GM19043 (cell line): ENCODE data around the gene ANKLE1.

Experiments used
- ATAC-seq: cut with Tn5 transposase; IDR thresholded peaks from one replicate; pipeline ENCODE4 v1.9.1; 2021; ENCODE audit warnings: low read depth; ENCODE audit not compliant: unreplicated experiment

Gene ANKLE1, protein sequence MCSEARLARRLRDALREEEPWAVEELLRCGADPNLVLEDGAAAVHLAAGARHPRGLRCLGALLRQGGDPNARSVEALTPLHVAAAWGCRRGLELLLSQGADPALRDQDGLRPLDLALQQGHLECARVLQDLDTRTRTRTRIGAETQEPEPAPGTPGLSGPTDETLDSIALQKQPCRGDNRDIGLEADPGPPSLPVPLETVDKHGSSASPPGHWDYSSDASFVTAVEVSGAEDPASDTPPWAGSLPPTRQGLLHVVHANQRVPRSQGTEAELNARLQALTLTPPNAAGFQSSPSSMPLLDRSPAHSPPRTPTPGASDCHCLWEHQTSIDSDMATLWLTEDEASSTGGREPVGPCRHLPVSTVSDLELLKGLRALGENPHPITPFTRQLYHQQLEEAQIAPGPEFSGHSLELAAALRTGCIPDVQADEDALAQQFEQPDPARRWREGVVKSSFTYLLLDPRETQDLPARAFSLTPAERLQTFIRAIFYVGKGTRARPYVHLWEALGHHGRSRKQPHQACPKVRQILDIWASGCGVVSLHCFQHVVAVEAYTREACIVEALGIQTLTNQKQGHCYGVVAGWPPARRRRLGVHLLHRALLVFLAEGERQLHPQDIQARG

DNA sequence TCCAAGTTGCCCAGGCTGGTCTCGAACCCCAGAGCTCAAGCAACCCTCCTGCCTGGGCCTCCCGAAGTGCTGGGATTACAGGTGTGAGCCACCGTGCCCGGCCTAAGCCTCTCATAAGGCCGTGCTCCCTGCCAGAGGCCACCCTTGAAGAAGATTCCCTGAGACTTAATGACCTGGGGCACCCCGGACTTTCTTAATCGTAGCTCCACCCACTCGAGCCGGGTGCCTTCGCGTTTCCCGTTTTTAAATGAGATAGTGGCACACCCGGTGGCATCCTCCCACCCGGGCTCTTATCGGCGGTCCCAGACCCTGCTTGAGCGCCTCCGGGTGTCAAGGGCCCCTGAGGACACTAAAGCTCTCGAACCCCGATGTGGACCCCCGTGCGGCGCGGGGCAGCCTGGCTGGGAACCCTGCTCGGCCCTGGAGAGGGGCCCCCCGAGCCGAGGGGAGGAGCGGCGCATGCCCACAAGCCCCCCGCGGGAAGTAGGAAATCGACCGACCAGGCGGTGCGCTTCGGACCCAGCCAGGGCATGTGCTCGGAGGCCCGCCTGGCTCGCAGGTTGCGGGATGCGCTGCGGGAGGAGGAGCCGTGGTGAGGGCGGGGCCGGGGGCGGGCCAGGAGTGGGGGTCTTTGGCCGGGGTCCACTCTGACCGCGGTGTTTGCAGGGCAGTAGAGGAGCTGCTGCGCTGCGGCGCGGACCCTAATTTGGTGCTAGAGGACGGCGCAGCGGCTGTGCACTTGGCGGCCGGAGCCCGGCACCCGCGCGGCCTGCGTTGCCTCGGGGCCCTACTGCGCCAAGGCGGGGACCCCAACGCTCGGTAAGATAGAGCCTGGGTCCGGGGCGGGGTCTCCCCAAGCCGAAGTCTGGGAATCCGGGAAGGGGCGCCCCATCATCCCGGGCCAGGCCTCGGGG is at the start of gene ANKLE1:
Gene ANKLE1, plus strand, starts transcription at position 511 of the 914 bp plus-strand sequence. Its CDS starts 20 bp downstream, at position 531.
- ATAC-seq = no peak

DNA sequence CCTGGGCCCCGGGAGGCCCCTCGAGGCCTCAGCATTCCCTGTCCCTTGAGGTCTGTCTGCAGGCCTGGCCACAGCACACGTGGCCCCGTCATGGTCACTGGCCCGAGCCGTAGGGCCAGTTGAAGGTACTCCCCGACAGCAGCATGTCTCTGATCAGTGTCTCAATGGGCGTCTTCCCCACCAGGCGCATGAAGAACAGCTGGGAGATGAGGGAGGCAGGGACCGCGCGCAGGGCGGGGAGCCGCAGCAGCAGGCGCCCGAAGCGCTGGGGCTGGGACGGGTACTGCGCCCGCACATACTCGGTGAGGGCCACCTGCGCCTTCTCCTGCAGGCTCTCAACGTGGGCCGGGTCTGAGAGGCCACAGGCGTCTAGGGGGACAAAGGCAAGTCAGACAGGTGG is 49.4 kb upstream of the ANKLE1 start:
- no peak for ATAC-seq

DNA sequence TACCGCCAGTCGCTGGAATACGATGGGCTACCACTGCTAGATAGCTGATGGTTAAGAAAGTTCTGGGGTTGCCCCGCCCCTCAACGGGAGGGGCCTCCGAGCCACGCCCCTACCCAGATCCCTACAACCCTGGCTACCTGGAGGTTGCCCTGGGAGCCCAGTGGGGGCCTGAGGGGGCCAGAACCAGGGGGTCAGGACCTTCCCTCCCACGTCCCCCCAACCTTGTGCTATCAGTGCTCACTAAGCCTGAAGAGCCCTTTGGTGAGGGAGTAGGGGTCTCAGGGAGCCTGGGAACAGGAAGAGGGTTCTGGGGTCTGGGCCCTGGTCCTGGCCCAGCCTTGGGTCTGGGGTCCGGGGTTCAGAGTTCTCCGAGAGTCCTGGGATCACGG is 46.8 kb upstream of the ANKLE1 start:
- ATAC-seq = peak; percentile 72

DNA sequence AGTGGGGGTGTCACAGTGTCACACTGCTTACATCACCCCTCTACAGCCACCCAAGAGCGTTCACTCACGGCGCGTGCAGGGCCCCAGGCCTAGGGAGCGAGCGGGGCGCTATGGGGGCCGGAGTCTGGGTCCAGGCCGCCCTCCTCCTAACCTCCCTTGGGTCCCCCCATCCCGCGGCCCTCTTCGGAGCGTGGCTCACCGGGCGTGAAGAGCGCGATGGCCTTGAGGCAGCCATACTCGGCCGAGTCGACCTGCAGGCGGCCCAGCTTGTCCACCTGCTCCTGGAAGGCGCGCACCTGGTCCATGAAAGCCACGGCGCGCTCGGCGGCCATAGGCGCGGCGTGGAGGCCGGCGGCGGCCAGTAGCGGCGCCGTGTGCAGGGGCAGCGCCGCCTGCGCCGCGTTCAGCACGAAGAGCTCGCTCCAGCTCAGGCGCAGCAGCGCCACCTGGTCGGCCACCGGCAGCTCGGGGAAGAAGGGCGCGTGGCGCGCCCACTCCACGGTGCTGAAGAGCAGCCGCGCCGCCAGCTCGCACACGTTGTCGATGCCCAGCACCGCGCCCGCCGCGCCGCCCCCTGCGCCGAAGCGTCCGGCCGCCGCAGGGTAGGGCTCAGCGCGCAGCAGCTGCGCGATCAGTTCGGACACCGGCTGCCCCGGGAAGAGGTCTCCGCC is 46.3 kb upstream of the ANKLE1 start:
- no peak for ATAC-seq

DNA sequence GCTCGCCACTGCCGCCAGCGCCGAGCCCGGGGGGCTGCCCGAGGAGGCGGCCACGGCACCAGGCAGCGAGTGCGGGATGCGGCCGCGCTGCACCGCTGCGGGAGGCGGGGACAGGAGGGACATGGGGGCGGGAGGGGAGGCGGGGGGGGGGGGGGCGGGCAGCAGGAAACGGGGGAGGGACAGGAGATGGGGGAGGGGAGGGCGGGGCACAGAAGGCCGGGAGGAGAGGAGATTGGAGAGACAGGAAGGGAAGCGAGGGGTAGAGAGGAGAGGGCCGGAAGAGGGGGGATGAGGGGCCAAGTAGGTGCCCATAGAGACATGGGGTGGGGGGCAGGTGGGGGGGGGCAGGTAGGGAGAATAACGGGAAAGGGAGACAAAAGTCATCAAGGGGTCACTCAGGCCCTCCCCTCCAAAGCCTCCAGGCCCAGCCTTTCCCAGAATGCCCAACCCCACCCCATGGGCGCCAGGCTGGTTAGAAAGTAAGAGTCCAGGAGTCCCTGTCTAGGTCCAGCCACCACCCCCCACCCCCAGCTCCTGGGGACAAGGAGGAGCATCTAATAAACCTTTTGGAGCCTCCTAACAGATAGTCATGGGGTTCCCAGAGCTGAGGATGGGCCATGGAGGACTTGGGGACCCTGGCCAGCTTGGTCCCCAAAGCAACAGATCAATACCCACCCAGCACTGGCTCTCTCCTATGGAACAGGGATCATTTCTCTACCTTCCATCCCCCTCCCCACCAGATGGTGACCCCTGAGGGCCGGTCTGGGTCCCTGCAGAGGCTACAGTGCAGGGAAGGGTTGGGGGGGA is 45.5 kb upstream of the ANKLE1 start:
- no peak for ATAC-seq

DNA sequence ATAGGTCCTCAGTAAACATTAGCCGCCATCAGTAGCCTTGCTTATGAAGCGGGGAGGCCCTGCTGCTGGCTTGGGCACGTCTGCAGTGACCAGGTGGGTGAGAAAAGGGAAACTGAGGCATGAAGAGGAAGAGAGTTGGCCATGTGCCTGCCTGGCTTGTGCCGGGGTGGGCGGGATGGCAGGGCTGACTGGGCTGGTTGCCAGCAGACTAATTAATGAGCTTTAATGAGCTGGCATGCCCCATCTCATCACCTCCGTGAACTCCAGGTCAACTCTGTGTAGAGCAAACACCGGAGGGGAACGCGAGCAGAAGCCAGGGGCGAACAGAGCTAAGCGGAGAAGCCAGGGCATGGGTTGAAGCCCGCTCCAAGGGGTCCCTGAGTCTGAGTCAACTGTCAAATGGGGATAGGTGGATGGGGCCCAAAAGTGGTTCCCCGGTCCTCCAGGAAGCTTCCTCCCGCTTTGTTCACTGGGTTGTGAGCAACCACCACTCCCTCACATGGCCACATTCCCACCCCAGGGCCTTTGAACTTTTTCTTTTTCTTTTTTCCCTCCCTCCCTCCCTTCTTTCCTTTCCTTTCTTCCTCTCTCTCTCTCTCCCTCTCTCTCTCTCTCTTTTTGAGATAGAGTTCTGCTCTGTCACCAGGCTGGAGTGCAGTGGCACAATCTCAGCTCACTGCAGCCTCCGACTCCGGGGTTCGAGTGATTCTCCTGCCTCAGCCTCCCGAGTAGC is 44.7 kb upstream of the ANKLE1 start:
- no peak for ATAC-seq

DNA sequence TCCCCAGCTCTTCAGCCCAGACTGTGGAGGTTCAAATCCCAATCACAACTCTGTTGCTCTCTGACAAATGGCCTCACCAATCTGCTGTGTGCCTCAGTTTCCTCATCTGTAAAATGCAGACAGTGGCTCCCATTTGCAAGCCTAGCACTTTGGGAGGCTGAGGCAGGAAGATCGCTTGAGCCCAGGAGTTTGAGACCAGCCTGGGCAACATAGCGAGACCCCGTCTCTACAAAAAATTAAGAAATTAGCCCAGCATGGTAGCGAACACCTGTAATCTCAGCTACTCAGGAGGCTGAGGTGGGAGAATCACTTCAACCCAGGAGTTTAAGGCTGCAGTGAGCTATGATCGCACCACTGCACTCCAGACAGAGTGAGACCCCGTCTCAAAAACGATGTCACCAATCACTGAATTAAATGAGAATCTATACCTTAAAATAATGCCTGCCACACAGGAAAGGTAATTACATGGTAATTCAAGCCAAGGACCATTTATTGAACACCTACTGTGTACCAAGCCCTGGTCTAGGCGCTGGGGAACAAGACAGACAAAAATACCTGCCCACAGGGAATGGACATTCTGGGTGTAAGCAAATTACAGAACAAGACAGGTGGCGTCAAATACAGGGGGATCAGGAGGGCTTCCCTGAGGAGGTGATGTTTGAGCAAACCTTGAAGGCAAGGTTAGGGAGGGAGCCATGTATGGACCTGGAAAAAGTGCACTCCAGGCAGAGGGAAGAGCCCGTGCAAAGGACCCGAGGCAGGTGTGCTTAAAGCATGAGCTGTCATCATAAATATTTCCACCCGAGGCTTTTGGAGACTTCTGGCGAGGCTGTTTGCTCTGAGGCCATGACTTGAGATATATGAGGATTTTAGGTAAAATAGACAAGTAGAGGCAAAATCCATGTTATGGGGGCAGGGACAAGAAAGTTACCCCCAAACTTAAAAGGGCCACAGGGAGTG is 43.7 kb upstream of the ANKLE1 start:
- no peak for ATAC-seq

DNA sequence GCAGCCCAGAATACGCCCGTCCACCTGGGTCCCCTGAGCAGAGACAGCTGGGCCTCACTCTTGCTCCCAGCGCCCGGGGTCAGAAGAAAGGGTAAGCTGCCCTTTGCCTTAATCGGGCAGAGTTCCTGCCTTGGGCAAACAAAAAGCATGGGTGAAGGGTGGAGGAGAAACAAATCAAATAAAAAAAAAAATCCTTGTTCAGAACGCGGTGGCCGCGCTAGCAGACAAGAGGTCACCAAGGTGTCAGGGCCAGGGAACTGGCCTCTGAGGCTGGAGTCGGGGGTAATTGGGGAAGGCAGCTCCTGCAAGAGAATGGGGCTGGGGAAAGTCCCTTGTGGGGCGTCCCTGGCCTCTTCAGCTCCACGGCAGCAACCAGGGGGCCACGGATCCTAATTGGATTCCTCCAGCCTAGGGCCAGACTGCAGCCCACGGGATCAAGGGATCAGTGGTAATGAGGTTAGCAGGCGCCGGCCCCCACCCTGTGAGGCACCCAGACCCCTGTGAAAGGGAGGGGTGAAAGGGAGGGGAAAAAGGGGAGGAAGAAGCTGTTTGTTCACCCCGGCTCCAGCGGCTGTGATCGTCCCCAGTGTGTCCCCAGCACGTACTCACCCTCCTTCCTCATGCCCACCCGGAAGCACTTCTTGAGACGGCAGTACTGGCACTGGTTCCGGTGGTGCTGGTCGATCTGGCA is 41.5 kb upstream of the ANKLE1 start:
- ATAC-seq = no peak

DNA sequence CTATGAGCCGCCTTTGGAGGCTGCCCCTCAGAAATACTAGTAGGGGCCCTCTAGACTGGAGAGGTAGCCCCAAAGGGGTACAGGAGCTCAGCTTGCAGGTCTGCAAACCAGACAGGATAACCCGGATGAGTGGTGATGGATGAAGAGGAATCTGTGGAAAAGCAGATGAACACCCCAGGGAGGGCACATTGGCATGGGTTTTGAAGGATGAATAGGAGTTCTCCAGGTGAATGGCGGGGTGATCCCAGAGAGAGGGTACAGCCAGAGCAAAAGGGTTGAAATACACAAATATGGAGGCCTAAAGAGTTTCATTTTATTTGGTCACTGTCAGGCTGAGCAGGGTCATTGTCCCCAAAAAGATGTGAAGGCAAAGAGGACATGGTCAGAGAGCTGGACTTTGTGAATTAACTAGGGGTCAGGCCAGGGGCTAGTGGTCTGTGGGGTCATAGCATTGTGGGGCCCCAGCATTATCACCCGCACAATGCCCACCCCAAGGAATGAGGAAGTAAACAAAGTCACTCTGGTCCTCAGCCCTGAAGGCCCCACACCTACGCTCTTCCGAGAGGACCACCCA is 40.8 kb upstream of the ANKLE1 start:
- ATAC-seq = no peak

DNA sequence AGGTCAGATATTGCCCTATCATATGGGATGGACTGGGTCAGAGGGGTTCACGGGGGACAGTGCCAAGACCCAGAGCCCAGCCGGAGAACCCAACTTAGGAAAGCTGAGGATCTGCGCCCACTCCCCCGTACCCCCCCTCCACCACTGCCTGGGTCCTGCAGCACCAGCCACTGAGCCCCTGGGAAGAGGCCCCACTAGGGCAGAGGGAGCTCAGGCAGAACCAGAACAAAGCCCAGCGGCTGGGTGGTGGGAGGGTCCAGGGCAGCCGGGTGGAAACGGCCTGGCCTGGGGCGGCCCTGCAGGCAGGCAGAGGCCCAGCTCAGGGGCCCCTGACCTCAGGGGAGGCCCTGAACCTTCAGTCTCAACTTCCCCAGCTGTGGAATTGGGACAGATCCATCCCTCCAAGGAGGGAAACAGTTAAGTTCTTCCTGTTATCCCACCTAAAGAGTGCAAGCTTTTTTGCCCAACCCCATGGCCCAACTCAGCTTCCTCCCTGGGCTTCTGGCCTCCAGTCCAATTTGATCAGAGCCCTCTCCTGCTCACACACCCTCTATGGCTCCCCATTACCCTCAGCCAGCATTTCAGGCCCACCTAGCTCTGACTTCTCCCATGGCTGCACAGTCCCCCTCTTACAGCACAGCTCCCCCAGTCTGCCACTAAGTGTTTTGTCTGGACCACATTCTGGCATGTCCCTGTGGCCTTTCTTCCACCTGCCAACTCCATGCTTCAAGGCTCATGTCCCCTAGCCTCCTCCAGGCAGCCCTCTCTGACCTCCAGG is 39.1 kb upstream of the ANKLE1 start:
- no peak for ATAC-seq

DNA sequence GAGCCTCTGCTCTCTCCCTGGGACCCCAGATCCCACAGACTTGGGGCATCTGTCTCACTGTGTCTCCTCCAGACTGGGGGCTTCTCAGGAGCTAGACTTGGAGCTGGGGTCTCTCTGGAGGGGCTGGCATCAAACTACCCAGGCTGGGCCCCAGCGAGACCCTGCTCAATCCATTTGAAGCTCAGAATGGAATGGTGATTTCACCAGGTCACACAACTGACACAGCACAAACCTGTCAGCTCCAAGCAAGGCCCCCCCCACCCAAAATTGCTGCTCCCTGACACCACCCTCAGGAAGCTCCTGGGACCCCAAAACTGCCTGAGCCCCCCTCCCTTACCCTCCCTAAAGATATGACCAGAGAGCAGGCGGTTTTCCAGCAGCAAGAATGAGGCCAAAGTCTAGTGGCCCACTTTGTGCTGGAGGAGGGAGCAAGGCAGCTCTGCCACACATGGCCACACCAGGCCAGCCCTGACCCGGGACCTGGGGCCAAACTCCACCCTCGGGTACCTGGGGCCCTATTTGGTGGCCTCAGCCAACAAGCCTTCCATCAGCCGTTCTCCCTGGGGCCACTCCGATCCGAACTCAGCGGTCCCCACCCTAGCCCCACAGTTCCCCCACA is 38.4 kb upstream of the ANKLE1 start:
- no peak for ATAC-seq

DNA sequence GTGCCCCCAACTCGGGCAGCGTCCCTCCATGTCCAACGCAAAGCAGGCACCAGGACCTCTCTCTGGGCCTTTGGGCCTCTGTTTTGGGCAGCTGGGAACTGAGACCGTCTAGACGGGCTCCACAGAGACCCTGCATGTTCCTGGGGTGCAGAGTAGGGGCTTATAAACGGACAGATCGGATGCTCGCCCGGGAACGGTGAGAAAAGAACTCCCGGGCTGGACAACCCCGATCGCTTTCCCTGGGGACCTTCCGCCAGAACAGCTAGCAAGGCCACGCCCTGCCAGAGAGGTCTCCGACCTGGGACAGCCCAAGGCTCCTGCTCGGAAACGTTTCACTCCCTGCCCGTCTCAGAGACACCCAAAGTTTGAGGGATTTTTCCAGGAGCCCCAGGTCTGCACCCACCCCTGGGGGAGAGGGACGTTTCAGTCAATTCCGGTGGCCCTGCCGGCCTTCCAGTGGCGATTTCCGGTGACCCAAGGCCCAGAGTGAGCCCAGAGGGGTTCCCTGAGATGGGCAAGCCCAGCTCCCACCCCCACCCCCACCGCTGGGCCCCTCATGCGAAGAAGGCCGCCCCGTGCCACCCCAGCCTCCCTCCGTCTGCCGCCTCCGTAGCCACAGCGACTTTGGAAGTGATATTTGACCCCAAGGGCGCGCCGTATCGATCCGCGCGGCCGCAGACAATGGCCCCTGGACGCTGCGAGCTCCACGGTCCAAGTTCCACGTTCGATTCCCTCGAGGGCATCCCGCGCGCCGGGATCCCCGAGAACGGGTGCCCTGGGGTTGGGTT is 37.7 kb upstream of the ANKLE1 start:
- ATAC-seq = no peak

DNA sequence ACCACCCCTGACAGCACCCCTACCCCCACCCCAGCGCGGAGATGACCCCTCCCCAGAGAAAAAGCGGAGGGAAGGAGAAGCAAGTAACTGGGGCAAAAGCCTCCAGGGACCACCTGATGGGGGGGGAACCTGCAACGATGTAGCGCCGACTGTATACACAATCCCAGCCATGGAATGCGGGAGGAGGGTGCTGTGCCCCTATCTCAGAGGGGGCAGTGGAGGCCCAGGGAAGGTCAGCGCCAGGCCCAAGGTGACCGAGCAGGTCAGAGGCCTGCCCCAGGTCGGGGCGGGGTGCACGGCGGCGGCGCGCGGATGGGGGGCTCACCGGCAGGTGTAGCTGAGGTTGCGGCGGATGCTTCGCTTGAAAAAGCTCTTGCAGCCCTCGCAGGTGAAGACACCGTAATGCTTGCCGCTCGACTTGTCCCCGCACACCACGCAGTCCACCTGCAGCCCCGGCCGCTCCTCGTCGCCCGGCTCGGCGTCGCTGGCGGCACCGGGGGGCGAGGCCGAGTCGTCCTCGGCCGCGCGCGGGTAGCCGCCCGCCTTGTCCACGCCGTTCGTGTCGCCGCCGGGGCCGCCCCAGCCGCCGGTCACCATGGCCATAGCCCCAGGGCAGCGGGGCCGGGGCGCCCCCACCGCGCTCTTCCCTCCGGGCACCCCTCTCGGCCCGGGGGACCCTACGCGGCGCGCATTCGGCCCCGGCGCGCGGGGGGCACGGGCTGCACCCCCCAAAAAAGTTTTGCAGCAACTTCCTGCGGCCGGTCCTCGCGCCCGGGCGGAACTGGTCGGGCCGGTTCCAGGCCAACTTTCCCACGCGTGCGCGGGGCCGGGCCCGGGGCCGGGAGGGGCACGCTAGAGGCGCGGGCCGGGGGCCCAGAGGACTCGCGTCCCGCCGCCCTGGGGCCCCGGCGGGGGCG is 36.8 kb upstream of the ANKLE1 start:
- ATAC-seq = no peak

DNA sequence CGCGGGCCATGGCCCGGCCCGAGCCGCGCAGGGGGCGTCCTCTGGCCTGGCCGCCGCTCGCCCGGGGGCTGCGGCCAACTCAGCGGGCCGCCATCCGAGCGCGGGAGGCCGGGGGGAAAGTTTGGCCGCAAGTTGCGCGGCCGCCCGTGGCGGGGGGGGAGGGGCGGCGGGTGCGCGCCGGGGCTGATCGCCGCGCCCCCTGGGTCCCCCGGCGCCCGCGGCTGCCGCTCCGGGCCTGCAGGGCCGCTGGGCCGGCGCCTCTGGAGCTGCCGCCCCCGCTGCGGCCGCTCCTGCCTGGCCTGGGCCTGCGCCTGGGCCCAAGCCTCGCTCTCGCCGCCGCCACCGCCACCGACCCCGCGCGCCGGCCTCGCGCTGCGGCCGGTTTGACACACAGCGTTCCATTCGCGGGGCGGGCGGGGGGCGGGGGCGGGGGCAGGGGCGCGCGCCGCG is 36.1 kb upstream of the ANKLE1 start, which contains the start of gene NR2F6:
Gene NR2F6, minus strand, starts transcription at position 385 of the 450 bp plus-strand sequence. CDS start 699 bp downstream, outside the sequence.
- no peak for ATAC-seq
